Heart left ventricle (tissue), 16 donors: ENCODE data around the gene SLC14A1. TPM values are rescaled to one million over a fixed set of nuclear protein-coding genes. Genes with fewer than 3 reads are reported as not detected.

Experiments
- ATAC-seq, 4 donors: fragments of 200-7000 bp; cut with Tn5 transposase; one replicate each; pipeline ENCODE4 v1.9.1; 2020 to 2022; ENCODE audit warnings: moderate library complexity in 4 of 4, mild to moderate bottlenecking in 3 of 4, moderate number of reproducible peaks in 1 of 4
- DNase-seq, 5 donors: peaks; one replicate each; pipeline ENCODE4 v3.0.0-alpha.2; 2020
- H3K27ac ChIP-seq, 12 donors: fragments of 200-600 bp; sonication (generic) in 4 of 12; one replicate each; pipeline versions ENCODE4 v1.5.0 to v1.8.0; 2016 to 2022; ENCODE audit warnings: mild to moderate bottlenecking in 2 of 12
- H3K27me3 ChIP-seq, 9 donors: fragments of 200-600 bp; sonication (generic) in 2 of 9; one replicate each; pipeline versions ENCODE4 v1.5.1 to v1.8.0; 2016 to 2022; ENCODE audit warnings: mild to moderate bottlenecking in 3 of 9
- H3K36me3 ChIP-seq, 9 donors: fragments of 200-600 bp; sonication (generic) in 2 of 9; one replicate each; pipeline versions ENCODE4 v1.5.0 to v1.8.0; 2018 to 2022; ENCODE audit warnings: mild to moderate bottlenecking in 2 of 9
- H3K4me1 ChIP-seq, 12 donors: fragments of 200-600 bp; sonication (generic) in 4 of 12; one replicate each; pipeline versions ENCODE4 v1.5.0 to v1.8.0; 2016 to 2022; ENCODE audit warnings: mild to moderate bottlenecking in 3 of 12
- H3K4me3 ChIP-seq, 12 donors: fragments of 200-600 bp; sonication (generic) in 4 of 12; one replicate each; pipeline versions ENCODE4 v1.5.0 to v1.8.0; 2017 to 2022; ENCODE audit warnings: mild to moderate bottlenecking in 9 of 12, moderate library complexity in 4 of 12
- H3K9me3 ChIP-seq, 12 donors: fragments of 200-600 bp; sonication (generic) in 4 of 12; one replicate each; pipeline versions ENCODE4 v1.5.0 to v1.8.0; 2016 to 2022; ENCODE audit warnings: mild to moderate bottlenecking in 1 of 12
- POLR2A ChIP-seq, 2 donors: fragments of 450-650 bp; IDR thresholded peaks; one replicate each; pipeline ENCODE4 v1.6.1; 2017; ENCODE audit warnings: antibody characterized with exemption in 2 of 2, mild to moderate bottlenecking in 2 of 2, moderate library complexity in 2 of 2
- WGBS, 4 donors: extraction: QIAGEN DNeasy Blood & Tissue Kit in 2 of 4; methylation state at CpG; one replicate each; pipeline versions ENCODE4 v1.1.5 to v1.1.7; 2013 to 2018; 5-methylcytosine and 5-hydroxymethylcytosine counted together
- intact Hi-C, 10 donors: fragments of 100-400 bp; cut with DNase I; formaldehyde crosslinking; loops; one replicate each; pipeline versions ENCODE4 v1.11.1 to v1.14.2; 2022
- polyA plus RNA-seq, 2 donors: library from polyadenylated mRNA; stranded (reverse); fragments of 200-250 nt; gene quantifications; one replicate each; pipeline ENCODE4 v1.2.3, GENCODE V29; 2013
- total RNA-seq, 9 donors: library from RNA; depleted of rRNA in 2 of 9; stranded (reverse); fragments of >200 nt in 2 of 9; fragmentation: NEBNext Ultra II Directional in 3 of 9; extraction: Animal tissue kit (Norgen Biotek cat#: 25700) in 3 of 9; gene quantifications; one replicate each; pipeline versions ENCODE4 v1.1.0 to v1.2.4, GENCODE V29; 2016 to 2023
- TF ChIP-seq, protein P1 (sequence below), 12 donors: fragments of 200-600 bp; sonication (generic) in 4 of 12; IDR thresholded peaks; one replicate each; pipeline versions ENCODE4 v1.5.0 to v1.8.0; 2018 to 2022; ENCODE audit warnings: antibody characterized with exemption in 12 of 12, mild to moderate bottlenecking in 5 of 12
- donor health status: ischemic (EF 13 %, LVEDD 7.1; RV severe dilation, severe dysfunction).
- donor health status: healthy with polysubstance abuse.
- donor health status: DM: no; HTN: yes; CAD: no.
- donor health status: DM: no; HTN: no; CAD: no.
- donor health status: ischemic (EF 25% LVEDD 6.9; RV normal size, moderate dysfunction).
- donor health status: ischemic (EF 25% LVEDD 5.7; RV mildly dilated, moderate dysfunction).
- donor health status: healthy.
- donor health status: DM: yes; HTN: yes; CAD: no.
- donor health status: ischemic (EF 35%, LVEDD 5.7; RV mildly dilated, moderate dysfunction).
- donor health status: nonischemic (EF 11% LVEDD 7.7; RV severe dilation, severe dysfunction).
- donor health status: DM: yes; HTN: yes; CAD: no.
- donor health status: PGD.
- donor health status: ischemic (EF 29% LVEDD 5.4; RV normal size, mild dysfunction).
- donor health status: nonischemic (EF 23%, LVEDD 6.1; RV moderate dilation, normal function).

SLC14A1 gene
- total and polyA plus RNA-seq, 11 donors, result 7.1 to 50.1 (median 17.1) TPM

DNA sequence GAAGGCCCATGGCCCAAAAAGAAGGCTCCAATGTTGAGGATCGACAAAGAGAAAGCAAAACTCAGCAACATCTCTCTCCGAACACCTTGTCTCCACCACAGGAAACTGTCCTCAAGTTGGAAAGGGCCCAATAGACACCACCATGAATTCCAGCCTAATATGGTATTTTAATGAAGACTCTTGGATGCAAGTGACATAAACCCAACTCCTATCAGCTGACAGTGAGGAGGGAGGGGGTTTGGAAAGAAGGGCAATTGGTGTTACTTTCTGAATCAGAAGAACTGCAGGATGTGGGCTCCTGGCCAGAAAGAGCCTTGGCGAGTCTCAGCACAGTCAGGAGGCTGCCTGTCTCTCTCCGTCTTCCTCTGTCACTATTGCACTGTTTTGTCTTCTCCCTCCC lies 61.2 kb downstream of the SLC14A1 start:
- intact Hi-C loops, result loop anchor here in 1 of 10 donors (5.0 kb wide), 1 partner anchor 37 kb away; no protein-coding TSS in a partner anchor
- Histone ChIP-seq H3K4me1 (peaks cover 0 to 12% (median 4%) of the 10 kb centered on the region in 12 donors), H3K9me3 (no peaks in the 10 kb centered on the region), H3K27me3 (no peaks in the 10 kb centered on the region), H3K36me3 (no peaks in the 10 kb centered on the region), H3K4me3 (no peak overlapping the region), H3K27ac (no peak overlapping the region)
- WGBS, 4 donors, result 31 to 48% (median 39%) methylated on average over 4 of the region's 4 CpGs
- ATAC-seq (peak in 2 of 4 donors; percentile 44 to 51), DNase-seq (peak in 2 of 5 donors; percentile 30 to 32)
- no peak for TF ChIP-seq POLR2A (IDR thresholded peaks at IDR 0.05)
- TF ChIP-seq, protein P1, sequence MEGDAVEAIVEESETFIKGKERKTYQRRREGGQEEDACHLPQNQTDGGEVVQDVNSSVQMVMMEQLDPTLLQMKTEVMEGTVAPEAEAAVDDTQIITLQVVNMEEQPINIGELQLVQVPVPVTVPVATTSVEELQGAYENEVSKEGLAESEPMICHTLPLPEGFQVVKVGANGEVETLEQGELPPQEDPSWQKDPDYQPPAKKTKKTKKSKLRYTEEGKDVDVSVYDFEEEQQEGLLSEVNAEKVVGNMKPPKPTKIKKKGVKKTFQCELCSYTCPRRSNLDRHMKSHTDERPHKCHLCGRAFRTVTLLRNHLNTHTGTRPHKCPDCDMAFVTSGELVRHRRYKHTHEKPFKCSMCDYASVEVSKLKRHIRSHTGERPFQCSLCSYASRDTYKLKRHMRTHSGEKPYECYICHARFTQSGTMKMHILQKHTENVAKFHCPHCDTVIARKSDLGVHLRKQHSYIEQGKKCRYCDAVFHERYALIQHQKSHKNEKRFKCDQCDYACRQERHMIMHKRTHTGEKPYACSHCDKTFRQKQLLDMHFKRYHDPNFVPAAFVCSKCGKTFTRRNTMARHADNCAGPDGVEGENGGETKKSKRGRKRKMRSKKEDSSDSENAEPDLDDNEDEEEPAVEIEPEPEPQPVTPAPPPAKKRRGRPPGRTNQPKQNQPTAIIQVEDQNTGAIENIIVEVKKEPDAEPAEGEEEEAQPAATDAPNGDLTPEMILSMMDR (IDR thresholded peaks at IDR 0.05), result no peak

DNA sequence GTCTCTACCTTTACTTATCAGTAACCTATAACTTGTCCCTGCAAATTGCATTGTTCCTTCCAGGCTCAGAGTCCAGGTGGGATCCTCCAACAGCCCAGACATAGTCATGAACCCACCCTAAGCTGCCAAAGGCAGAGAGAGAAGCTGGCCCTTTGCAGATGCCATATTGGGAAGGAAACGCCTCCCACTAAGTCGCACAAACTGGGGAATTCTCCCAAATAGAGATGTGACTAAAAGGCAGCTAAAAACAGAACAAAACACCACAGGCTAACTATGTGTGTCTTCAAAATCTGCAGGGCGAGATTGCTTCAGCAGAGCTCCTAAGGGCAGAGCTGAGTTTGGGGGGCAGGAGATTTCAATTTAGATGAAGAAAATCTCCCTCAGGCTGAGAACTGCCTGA lies 63.0 kb downstream of the SLC14A1 start:
- ATAC-seq (no peak), DNase-seq (no peak)
- peaks cover 0 to 8% (median 2%) of the 10 kb centered on the region in 12 donors for H3K4me1 ChIP-seq
- H3K4me3 ChIP-seq, result no peak overlapping the region
- H3K9me3 ChIP-seq, result peaks cover 0 to 3% (median 0%) of the 10 kb centered on the region in 12 donors
- H3K27me3 ChIP-seq, result no peaks in the 10 kb centered on the region
- TF ChIP-seq, protein P1 (IDR thresholded peaks at IDR 0.05), result no peak
- intact Hi-C loops, result loop anchor here in 1 of 10 donors (5.0 kb wide), 1 partner anchor 35 kb away; no protein-coding TSS in a partner anchor
- H3K36me3 ChIP-seq, result no peaks in the 10 kb centered on the region
- 95 to 98% (median 96%) methylated on average over 3 of the region's 3 CpGs for WGBS, 4 donors
- H3K27ac ChIP-seq, result no peak overlapping the region

DNA sequence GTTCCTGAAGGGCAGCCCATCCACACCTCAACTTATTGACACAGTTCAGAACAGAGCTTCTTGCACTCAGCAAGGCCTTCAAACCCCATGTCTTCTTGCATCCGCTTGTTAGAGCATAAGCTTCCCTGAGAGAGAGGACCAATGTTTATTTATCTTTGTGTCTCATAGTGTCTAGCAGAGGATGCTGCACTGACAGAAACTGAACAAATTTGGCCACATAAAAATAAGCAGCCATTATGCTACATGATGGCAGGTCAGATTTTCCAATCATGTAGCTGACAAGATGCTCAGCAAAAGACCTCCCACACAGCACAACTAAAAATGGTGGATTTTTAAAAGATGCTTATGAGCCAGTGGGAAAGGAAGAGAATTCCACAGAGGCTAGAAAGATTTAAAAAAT lies 63.4 kb downstream of the SLC14A1 start:
- intact Hi-C loops, result loop anchor here in 1 of 10 donors (5.0 kb wide), 1 partner anchor 35 kb away; no protein-coding TSS in a partner anchor
- 97 to 100% (median 100%) methylated on average over 1 of the region's 1 CpG for WGBS, 4 donors
- H3K4me1 ChIP-seq, result peaks cover 0 to 8% (median 2%) of the 10 kb centered on the region in 12 donors

DNA sequence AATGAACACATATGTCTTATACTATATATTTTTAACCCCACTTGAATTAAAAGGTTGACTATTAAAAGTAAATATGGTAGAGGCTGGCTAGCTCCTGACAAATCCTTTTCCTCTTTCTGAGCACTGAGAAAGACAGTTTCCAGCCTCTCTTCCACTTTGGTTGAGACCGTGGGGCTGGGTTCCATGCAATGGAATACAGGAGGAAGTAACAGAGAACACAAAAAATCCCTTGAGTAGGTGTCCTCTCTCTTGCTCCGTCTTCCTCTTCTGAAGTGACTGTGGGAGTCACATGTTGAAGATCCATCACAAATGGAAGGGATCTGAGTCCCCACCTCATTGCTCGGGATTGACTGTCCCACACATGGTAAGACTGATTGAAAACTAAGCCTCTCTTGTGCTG lies 64.9 kb downstream of the SLC14A1 start:
- H3K27ac ChIP-seq, result no peak overlapping the region
- no peaks in the 10 kb centered on the region for H3K36me3 ChIP-seq
- H3K4me3 ChIP-seq, result no peak overlapping the region
- peaks cover 0 to 15% (median 0%) of the 10 kb centered on the region in 12 donors for H3K9me3 ChIP-seq
- H3K4me1 ChIP-seq, result peaks cover 0 to 8% (median 2%) of the 10 kb centered on the region in 12 donors
- ATAC-seq, result no peak
- 89 to 92% (median 91%) methylated on average over 3 of the region's 3 CpGs for WGBS, 4 donors
- no peaks in the 10 kb centered on the region for H3K27me3 ChIP-seq
- intact Hi-C loops, result loop anchor here in 1 of 10 donors (5.0 kb wide), 1 partner anchor 33 kb away; no protein-coding TSS in a partner anchor
- no peak for DNase-seq
- TF ChIP-seq, protein P1 (IDR thresholded peaks at IDR 0.05), result no peak
- no peak for TF ChIP-seq POLR2A (IDR thresholded peaks at IDR 0.05)

More for the DNA sequence above, 63.4 kb downstream of the SLC14A1 start:
- no peak for TF ChIP-seq POLR2A (IDR thresholded peaks at IDR 0.05)
- TF ChIP-seq, protein P1 (IDR thresholded peaks at IDR 0.05), result no peak
- H3K27me3 ChIP-seq, result no peaks in the 10 kb centered on the region
- no peak overlapping the region for H3K4me3 ChIP-seq
- no peaks in the 10 kb centered on the region for H3K36me3 ChIP-seq
- DNase-seq, result no peak
- H3K27ac ChIP-seq, result no peak overlapping the region
- peaks cover 0 to 6% (median 0%) of the 10 kb centered on the region in 12 donors for H3K9me3 ChIP-seq
- ATAC-seq, result no peak
